GM23248 (cell line): Measurements from ENCODE around the gene CACNA1C. TPM values are rescaled to one million over a fixed set of nuclear protein-coding genes. Genes with fewer than 3 reads are reported as not detected.

Source experiments
- DNase-seq: peaks from one replicate; pipeline ENCODE4 v3.0.0-alpha.2; 2015
- H2AFZ ChIP-seq: fragments of 200-600 bp; sonication (generic); 2 replicates; pipeline ENCODE4 v1.6.1; 2016; ENCODE audit warnings: antibody characterized with exemption
- H3F3A ChIP-seq: fragments of 200-600 bp; sonication (generic); 2 replicates; pipeline ENCODE4 v1.6.1; 2016; ENCODE audit warnings: mild to moderate bottlenecking, antibody characterized with exemption, mixed run types; ENCODE audit not compliant: insufficient read depth
- H3K27ac ChIP-seq: fragments of 200-600 bp; sonication (generic); 2 replicates; pipeline ENCODE4 v1.5.1; 2016; ENCODE audit warnings: mild to moderate bottlenecking
- H3K27me3 ChIP-seq: fragments of 200-600 bp; sonication (generic); replicated peaks from 2 replicates; pipeline ENCODE4 v1.6.1; 2016; ENCODE audit warnings: mild to moderate bottlenecking; ENCODE audit not compliant: insufficient read depth
- H3K36me3 ChIP-seq: fragments of 200-600 bp; sonication (generic); 2 replicates; pipeline ENCODE4 v1.6.1; 2016; ENCODE audit warnings: low read depth, mild to moderate bottlenecking
- H3K4me1 ChIP-seq: fragments of 200-600 bp; sonication (generic); 2 replicates; pipeline ENCODE4 v1.6.1; 2016; ENCODE audit warnings: mild to moderate bottlenecking; ENCODE audit not compliant: insufficient read depth
- H3K4me2 ChIP-seq: fragments of 200-600 bp; sonication (generic); one replicate; pipeline ENCODE4 v1.6.1; 2016; ENCODE audit warnings: mild to moderate bottlenecking; ENCODE audit not compliant: unreplicated experiment
- H3K4me3 ChIP-seq: fragments of 200-600 bp; sonication (generic); 2 replicates; pipeline ENCODE4 v1.5.1; 2016; ENCODE audit warnings: mild to moderate bottlenecking
- H3K79me2 ChIP-seq: fragments of 200-600 bp; sonication (generic); 2 replicates; pipeline ENCODE4 v1.6.1; 2016; ENCODE audit warnings: mild to moderate bottlenecking; ENCODE audit not compliant: insufficient read depth
- H3K9ac ChIP-seq: fragments of 200-600 bp; sonication (generic); 2 replicates; pipeline ENCODE4 v1.6.1; 2016; ENCODE audit warnings: mild to moderate bottlenecking
- H3K9me2 ChIP-seq: fragments of 200-600 bp; sonication (generic); 2 replicates; pipeline ENCODE4 v1.6.1; 2016; ENCODE audit warnings: mixed run types, mild to moderate bottlenecking, moderate library complexity; ENCODE audit not compliant: insufficient read depth
- H3K9me3 ChIP-seq: fragments of 200-600 bp; sonication (generic); one replicate; pipeline ENCODE4 v1.6.1; 2017; ENCODE audit warnings: low read depth
- H4K20me1 ChIP-seq: fragments of 200-600 bp; sonication (generic); 2 replicates; pipeline ENCODE4 v1.6.0; 2016; ENCODE audit not compliant: insufficient read depth
- EZH2 ChIP-seq: fragments of 200-600 bp; sonication (generic); IDR thresholded peaks from 2 replicates; pipeline ENCODE4 v1.6.1; 2018; ENCODE audit warnings: antibody characterized with exemption, mild to moderate bottlenecking; ENCODE audit not compliant: insufficient read depth, poor library complexity, severe bottlenecking
- EZH2phosphoT487 ChIP-seq: fragments of 200-600 bp; sonication (generic); IDR thresholded peaks from 2 replicates; pipeline ENCODE4 v1.6.1; 2018; ENCODE audit warnings: antibody characterized with exemption, moderate library complexity, mild to moderate bottlenecking, low read depth; ENCODE audit not compliant: insufficient read depth
- WGBS, 2 experiments: methylation state at CpG; one replicate each; pipeline ENCODE4 v1.1.6; 2015 to 2017; ENCODE audit warnings: low lambda C conversion rate in 2 of 2, low coverage in 1 of 2; ENCODE audit errors: missing lambda C conversion rate in 2 of 2; 5-methylcytosine and 5-hydroxymethylcytosine counted together
- in situ Hi-C: fragments of 300-500 bp; cut with MboI; formaldehyde crosslinking; loops from 2 replicates; pipeline ENCODE4 v1.15.0; 2020
- polyA plus RNA-seq: library from polyadenylated mRNA; unstranded; fragments of >200 nt; fragmentation: Nextera tagmentation; extraction: Ambion mirVana; gene quantifications from 2 replicates; pipeline ENCODE4 v1.2.1, GENCODE V29; 2016
- total RNA-seq: library from RNA; depleted of rRNA; stranded (reverse); fragments of >200 nt; shearing (Covaris generic); gene quantifications from 2 replicates; pipeline ENCODE4 v1.2.3, GENCODE V29; 2014

CACNA1C gene
- total and polyA plus RNA-seq, 2 experiments from 2014 or later: 4.9 to 11.5 TPM

DNA sequence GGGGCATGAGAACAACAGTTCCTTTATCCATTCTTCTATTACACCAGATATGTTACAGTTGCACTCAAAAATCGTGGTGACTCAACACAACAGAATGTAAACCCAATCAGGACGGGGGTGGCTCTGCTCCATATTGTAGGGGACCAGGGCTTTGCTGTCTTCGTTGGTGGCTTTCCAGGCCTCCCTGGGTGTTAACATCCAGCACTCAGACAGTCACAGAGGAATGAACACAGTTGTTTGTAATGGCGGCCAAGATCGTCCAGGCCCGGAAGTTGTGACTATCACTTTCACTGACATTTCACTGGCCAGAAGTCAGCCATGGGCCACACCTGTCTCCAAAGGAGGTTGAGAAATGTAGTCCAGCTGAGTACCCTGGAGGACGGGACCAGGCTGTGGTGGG lies 204.1 kb downstream of the CACNA1C start:
- Histone ChIP-seq H3K4me2 (peak overlapping the region; percentile 71), H3K4me3 (peak overlapping the region; percentile 14; the same call in 1 of the 2 replicates), H3K79me2 (peaks cover 59% of the 10 kb centered on the region), H2AFZ (no peak overlapping the region), H3K9me2 (no peaks in the 10 kb centered on the region), H3K36me3 (no peaks in the 10 kb centered on the region), H3K9ac (peak overlapping the region; percentile 24; the same call in 1 of the 2 replicates), H3K27me3 (no peaks in the 10 kb centered on the region), H4K20me1 (no peaks in the 10 kb centered on the region), H3F3A (peaks cover 36% of the 10 kb centered on the region), H3K9me3 (no peaks in the 10 kb centered on the region), H3K4me1 (peaks cover 46% of the 10 kb centered on the region), H3K27ac (peak overlapping the region; percentile 79)
- 30 to 39% methylated on average over 7 of the region's 7 CpGs for whole genome bisulfite sequencing, 2 experiments
- peak; percentile 73 for DNase-seq
- in situ Hi-C loops: no loop called here
- TF ChIP-seq EZH2phosphoT487 (no peak), EZH2 (no peak)

DNA sequence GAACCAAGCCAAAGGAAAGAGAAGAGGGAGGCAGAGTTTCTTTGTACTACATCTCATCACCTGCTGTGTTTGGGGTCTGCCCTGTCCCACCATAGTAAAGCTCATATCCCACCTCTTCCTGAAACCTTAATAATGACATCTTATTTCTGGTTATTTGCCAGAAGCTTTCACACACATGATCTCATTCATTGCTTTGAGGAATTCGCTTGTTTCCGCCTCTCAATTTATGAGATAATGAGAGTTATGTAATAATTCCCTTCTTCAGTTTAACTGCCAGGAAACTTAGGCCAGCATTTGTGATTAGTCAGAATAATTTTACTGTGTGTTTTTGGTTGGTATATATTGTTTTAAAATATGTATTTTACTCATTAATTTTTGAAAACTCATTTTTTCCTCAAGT lies 205.2 kb downstream of the CACNA1C start:
- H3K4me3 ChIP-seq: no peak overlapping the region
- peak overlapping the region; percentile 79 for H3K27ac ChIP-seq
- H3K4me1 ChIP-seq: peaks cover 52% of the 10 kb centered on the region
- no peaks in the 10 kb centered on the region for H4K20me1 ChIP-seq
- H3K4me2 ChIP-seq: no peak overlapping the region
- peak; percentile 56 for DNase-seq
- H3K9ac ChIP-seq: no peak overlapping the region
- no peaks in the 10 kb centered on the region for H3K27me3 ChIP-seq
- TF ChIP-seq EZH2phosphoT487 (no peak), EZH2 (no peak)
- no peaks in the 10 kb centered on the region for H3K36me3 ChIP-seq
- no peak overlapping the region for H2AFZ ChIP-seq
- peaks cover 59% of the 10 kb centered on the region for H3K79me2 ChIP-seq
- H3K9me2 ChIP-seq: no peaks in the 10 kb centered on the region
- in situ Hi-C loops: no loop called here
- H3F3A ChIP-seq: peaks cover 36% of the 10 kb centered on the region
- 50 to 54% methylated on average over 2 of the region's 2 CpGs for WGBS, 2 experiments
- H3K9me3 ChIP-seq: no peaks in the 10 kb centered on the region

DNA sequence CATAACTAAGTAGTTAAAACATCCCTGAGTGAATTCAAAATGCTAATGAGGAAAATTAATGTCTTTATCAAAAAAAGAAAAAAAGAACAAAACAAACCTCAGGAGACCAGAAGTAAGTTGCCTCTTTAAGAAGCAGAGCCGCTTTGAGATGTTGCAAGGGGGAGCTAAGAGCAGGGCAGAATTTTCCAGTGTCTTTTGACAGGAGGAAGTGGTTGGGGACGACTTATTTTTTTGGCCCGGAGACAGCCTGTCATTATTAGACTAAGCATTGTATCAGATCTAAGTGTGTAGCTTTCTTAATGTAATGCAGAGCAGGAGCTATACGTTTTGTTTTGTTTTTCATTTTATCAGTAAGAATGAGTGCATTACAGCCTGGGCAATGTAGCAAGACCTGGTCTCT lies 206.6 kb downstream of the CACNA1C start:
- Histone ChIP-seq H3K9me3 (no peaks in the 10 kb centered on the region), H3K4me2 (no peak overlapping the region), H3K9ac (no peak overlapping the region), H3K36me3 (no peaks in the 10 kb centered on the region), H3F3A (peaks cover 44% of the 10 kb centered on the region), H3K27me3 (no peaks in the 10 kb centered on the region), H2AFZ (no peak overlapping the region), H3K9me2 (no peaks in the 10 kb centered on the region), H3K4me1 (peaks cover 65% of the 10 kb centered on the region), H4K20me1 (no peaks in the 10 kb centered on the region), H3K27ac (no peak overlapping the region), H3K4me3 (no peak overlapping the region), H3K79me2 (peaks cover 52% of the 10 kb centered on the region)
- DNase-seq: no peak
- TF ChIP-seq EZH2phosphoT487: no peak
- TF ChIP-seq EZH2: no peak
- in situ Hi-C loops: no loop called here
- WGBS, 2 experiments: 45 to 51% methylated on average over 4 of the region's 4 CpGs

- Histone ChIP-seq H2AFZ (no peak overlapping the region), H3F3A (peaks cover 53% of the 10 kb centered on the region), H4K20me1 (no peaks in the 10 kb centered on the region), H3K79me2 (peaks cover 51% of the 10 kb centered on the region), H3K27me3 (no peaks in the 10 kb centered on the region), H3K4me3 (no peak overlapping the region), H3K36me3 (no peaks in the 10 kb centered on the region), H3K9ac (no peak overlapping the region), H3K27ac (no peak overlapping the region), H3K4me1 (peaks cover 73% of the 10 kb centered on the region), H3K9me2 (no peaks in the 10 kb centered on the region), H3K4me2 (no peak overlapping the region), H3K9me3 (no peaks in the 10 kb centered on the region)
- in situ Hi-C loops: no loop called here
- DNase-seq: no peak
- 99 to 100% methylated on average over 3 of the region's 3 CpGs for WGBS, 2 experiments
- TF ChIP-seq EZH2phosphoT487 (no peak), EZH2 (no peak)
Observed at GRCh38 chr12:2260441-2260840, 207.7 kb downstream of the CACNA1C start.

DNA sequence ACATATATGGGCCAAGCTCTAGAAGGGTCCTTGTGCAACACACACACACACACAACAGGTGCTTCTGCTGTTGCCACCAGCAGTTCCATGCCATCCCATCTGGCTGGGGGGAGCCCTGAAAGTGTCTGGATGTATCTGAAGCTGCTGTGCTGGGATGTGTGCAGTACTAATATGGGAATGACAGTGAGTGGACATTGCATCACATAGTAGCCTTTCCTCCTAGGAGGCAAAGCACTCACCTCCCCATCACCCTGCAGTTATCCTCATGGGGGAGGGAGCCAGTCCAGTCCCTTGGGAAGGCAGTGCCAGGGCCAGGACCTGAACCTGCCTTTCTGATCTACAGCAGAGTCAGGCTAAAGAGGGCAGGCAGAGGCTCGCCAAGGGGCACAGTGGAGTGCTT lies 208.9 kb downstream of the CACNA1C start:
- peak overlapping the region; percentile 22 for H3K4me2 ChIP-seq
- DNase-seq: no peak
- H3K4me1 ChIP-seq: peaks cover 77% of the 10 kb centered on the region
- no peaks in the 10 kb centered on the region for H3K36me3 ChIP-seq
- H3K27me3 ChIP-seq: no peaks in the 10 kb centered on the region
- no peak overlapping the region for H2AFZ ChIP-seq
- peaks cover 56% of the 10 kb centered on the region for H3K79me2 ChIP-seq
- WGBS, 2 experiments: 100% methylated on average over 1 of the region's 1 CpG
- no peak overlapping the region for H3K27ac ChIP-seq
- no peak for TF ChIP-seq EZH2
- TF ChIP-seq EZH2phosphoT487: no peak
- in situ Hi-C loops: no loop called here
- no peak overlapping the region for H3K9ac ChIP-seq
- H3K9me3 ChIP-seq: no peaks in the 10 kb centered on the region
- H3F3A ChIP-seq: peaks cover 56% of the 10 kb centered on the region
- no peak overlapping the region for H3K4me3 ChIP-seq
- no peaks in the 10 kb centered on the region for H4K20me1 ChIP-seq
- no peaks in the 10 kb centered on the region for H3K9me2 ChIP-seq
